K562 (cell line): ENCODE results near the gene MT1M. TPM values are rescaled to one million over a fixed set of nuclear protein-coding genes. Genes with fewer than 3 reads are reported as not detected.

Source experiments
- ATAC-seq: fragments of 200-7000 bp; cut with Tn5 transposase; 3 replicates; pipeline ENCODE4 v1.9.1; 2020; ENCODE audit warnings: moderate library complexity
- BruUV-seq: library from RNA; stranded (reverse); fragments of 400-500 nt; replicated peaks from 2 replicates; lab custom pipeline; 2021; lab: Mats Ljungman, UMichigan
- CTCF ChIA-PET: fragments of 300-600 bp; formaldehyde crosslinking; extraction: SDS; loops from one replicate; lab custom pipeline; 2021; ENCODE audit warnings: low intra/inter-chr PET ratio; lab: Yijun Ruan, JAX
- POLR2A ChIA-PET: fragments of 300-600, 350-650 bp; sonication (Branson Sonifier 250); formaldehyde crosslinking; extraction: SDS; loops from one replicate; lab custom pipeline; 2021; ENCODE audit warnings: antibody characterized with exemption, inconsistent platforms; lab: Yijun Ruan, JAX
- DNase-seq, 4 experiments: peaks; one replicate each; pipeline versions ENCODE4 v3.0.0 to v3.0.0-alpha.2; 2011 to 2018; ENCODE audit warnings: low spot score in 3 of 4, mixed read lengths in 3 of 4; ENCODE audit errors: extremely low read depth in 1 of 4
- FAIRE-seq: peaks from 2 replicates; lab custom pipeline; 2011; peaks lifted over from hg19 to GRCh38; lab: Jason Lieb, UNC
- H2AFZ ChIP-seq: 2 replicates; pipeline ENCODE4 v1.6.0; 2011; ENCODE audit warnings: low read depth, low read length, control low read depth, inconsistent platforms
- H3K27ac ChIP-seq: fragments of 200-600 bp; 3 replicates; pipeline ENCODE4 v1.8.0; 2011; ENCODE audit warnings: low read depth, mild to moderate bottlenecking, control low read depth, inconsistent platforms, low read length, moderate library complexity, mixed read lengths; ENCODE audit errors: extremely low read depth
- H3K27me3 ChIP-seq, 2 experiments: fragments of 300-600 bp in 1 of 2; 2 replicates in 1 of 2; 3 replicates in 1 of 2; pipeline versions ENCODE4 v1.6.0 to v1.8.0; 2011; ENCODE audit warnings: inconsistent platforms in 2 of 2, low read length in 2 of 2, mild to moderate bottlenecking in 1 of 2, mixed read lengths in 1 of 2, moderate library complexity in 1 of 2; ENCODE audit not compliant: control insufficient read depth in 2 of 2, insufficient read depth in 2 of 2
- H3K36me3 ChIP-seq: fragments of 300-600 bp; 3 replicates; pipeline ENCODE4 v1.8.0; 2011; ENCODE audit warnings: mild to moderate bottlenecking, low read length, inconsistent platforms; ENCODE audit not compliant: control insufficient read depth, insufficient read depth
- H3K4me1 ChIP-seq, 2 experiments: fragments of 200-600 bp in 1 of 2; replicated peaks in 1 of 2; 2 replicates in 1 of 2; 3 replicates in 1 of 2; pipeline versions ENCODE4 v1.5.1 to v1.8.0; 2011; ENCODE audit warnings: inconsistent platforms in 2 of 2, low read length in 2 of 2, mild to moderate bottlenecking in 1 of 2, mixed read lengths in 1 of 2, moderate library complexity in 1 of 2; ENCODE audit not compliant: control insufficient read depth in 2 of 2, insufficient read depth in 2 of 2
- H3K4me2 ChIP-seq: 2 replicates; pipeline ENCODE4 v1.6.1; 2011; ENCODE audit warnings: low read length, control low read depth, inconsistent platforms, mixed read lengths; ENCODE audit not compliant: insufficient read depth
- H3K4me3 ChIP-seq: fragments of 200-600 bp; sonication (generic), shearing (Covaris generic); 2 replicates; pipeline ENCODE4 v1.5.1; 2016; ENCODE audit warnings: control low read depth, inconsistent platforms
- H3K79me2 ChIP-seq: fragments of 200-600 bp; 3 replicates; pipeline ENCODE4 v1.8.0; 2011; ENCODE audit warnings: low read length, inconsistent platforms; ENCODE audit not compliant: control insufficient read depth, insufficient read depth
- H3K9ac ChIP-seq, 2 experiments: 2 replicates each; pipeline versions ENCODE4 v1.6.0 to v1.6.1; 2011; ENCODE audit warnings: low read depth in 2 of 2, low read length in 2 of 2, control low read depth in 1 of 2, inconsistent platforms in 1 of 2, mild to moderate bottlenecking in 1 of 2, mixed read lengths in 1 of 2; ENCODE audit not compliant: insufficient read depth in 1 of 2
- H3K9me1 ChIP-seq: one replicate; pipeline ENCODE4 v1.6.0; 2011; ENCODE audit warnings: inconsistent platforms, mild to moderate bottlenecking, low read length, moderate library complexity; ENCODE audit not compliant: control insufficient read depth, insufficient read depth
- H3K9me3 ChIP-seq: replicated peaks from 2 replicates; pipeline ENCODE4 v1.5.1; 2011; ENCODE audit warnings: low read depth, low read length, inconsistent platforms; ENCODE audit not compliant: control insufficient read depth, insufficient read depth
- H4K20me1 ChIP-seq: replicated peaks from 2 replicates; pipeline ENCODE4 v1.6.1; 2011; ENCODE audit warnings: low read length, inconsistent platforms, mixed read lengths; ENCODE audit not compliant: control insufficient read depth, insufficient read depth
- DDX20 ChIP-seq: fragments of 450-650 bp; IDR thresholded peaks from 2 replicates; pipeline ENCODE4 v1.6.1; 2016; ENCODE audit warnings: missing genetic modification characterization, low read depth, mild to moderate bottlenecking, missing compliant biosample characterization, moderate library complexity
- DIDO1 ChIP-seq: fragments of 450-650 bp; IDR thresholded peaks from 2 replicates; pipeline ENCODE4 v1.6.1; 2016; ENCODE audit warnings: low read depth, missing biosample characterization, missing genetic modification characterization
- HCFC1 ChIP-seq: IDR thresholded peaks from 2 replicates; pipeline ENCODE4 v1.6.1; 2012; ENCODE audit warnings: low read depth, low read length, improper control_type of control experiment
- KLF10 ChIP-seq: fragments of 250-450 bp; sonication (Bioruptor Pico); IDR thresholded peaks from 2 replicates; pipeline ENCODE4 v1.6.1; 2021; ENCODE audit warnings: matching md5 sums
- NCOA2 ChIP-seq, 2 experiments: fragments of 450-650 bp; IDR thresholded peaks; 2 replicates each; pipeline ENCODE4 v1.6.1; 2018; ENCODE audit warnings: mild to moderate bottlenecking in 2 of 2, moderate library complexity in 1 of 2; ENCODE audit not compliant: partially characterized antibody in 2 of 2
- RBM34 ChIP-seq: fragments of 200-400 bp; formaldehyde crosslinking; IDR thresholded peaks from 2 replicates; pipeline ENCODE4 v1.6.1; 2018; ENCODE audit warnings: low read length, borderline replicate concordance; ENCODE audit not compliant: insufficient read depth
- REST ChIP-seq, 2 experiments: fragments of 450-650 bp; formaldehyde crosslinking in 1 of 2; IDR thresholded peaks; 2 replicates each; pipeline versions ENCODE4 v1.4.0 to v1.6.1; 2014 to 2020; ENCODE audit warnings: mild to moderate bottlenecking in 2 of 2, borderline replicate concordance in 1 of 2, low read depth in 1 of 2
- SMARCB1 ChIP-seq: IDR thresholded peaks from 2 replicates; pipeline ENCODE4 v1.6.1; 2011; ENCODE audit warnings: improper control_type of control experiment, low read depth; ENCODE audit not compliant: insufficient read length
- TRIM28 ChIP-seq: fragments of 450-650 bp; IDR thresholded peaks from 2 replicates; pipeline ENCODE4 v1.6.1; 2017
- ZNF140 ChIP-seq: fragments of 250-450 bp; sonication (Bioruptor Pico); IDR thresholded peaks from 2 replicates; pipeline ENCODE4 v1.8.0; 2021; ENCODE audit warnings: moderate library complexity, mild to moderate bottlenecking, inconsistent platforms
- ZNF146 ChIP-seq: IDR thresholded peaks from one replicate; pipeline ENCODE4 v1.6.1; 2018; ENCODE audit warnings: missing compliant biosample characterization; ENCODE audit not compliant: unreplicated experiment
- ZNF165 ChIP-seq: fragments of 250-450 bp; sonication (Bioruptor Pico); IDR thresholded peaks from 2 replicates; pipeline ENCODE4 v1.4.0; 2020; ENCODE audit warnings: borderline replicate concordance
- ZNF263 ChIP-seq: sonication (generic); formaldehyde crosslinking; IDR thresholded peaks from 2 replicates; pipeline ENCODE4 v1.8.0; 2022; ENCODE audit warnings: mild to moderate bottlenecking, missing genetic modification reagents, borderline replicate concordance
- ZNF696 ChIP-seq: fragments of 250-450 bp; sonication (Bioruptor Pico); conservative IDR thresholded peaks from 2 replicates; pipeline ENCODE4 v1.4.0; 2020; ENCODE audit warnings: mild to moderate bottlenecking, moderate library complexity
- WGBS: fragments of 100-300 bp; shearing (Covaris generic); methylation state at CpG from one replicate; pipeline ENCODE4 v1.1.6; 2016; ENCODE audit warnings: low coverage, mixed read lengths; ENCODE audit not compliant: insufficient coverage; ENCODE audit errors: missing lambda C conversion rate; 5-methylcytosine and 5-hydroxymethylcytosine counted together
- in situ Hi-C: fragments of 300-500 bp; cut with MboI; formaldehyde crosslinking; loops from 4 replicates; pipeline ENCODE4 v1.15.0; 2018; ENCODE audit warnings: inconsistent platforms, mixed read lengths
- intact Hi-C: fragments of 100-400 bp; cut with micrococcal nuclease; formaldehyde crosslinking; loops from 2 replicates; pipeline ENCODE4 v1.14.2; 2022
- polyA plus RNA-seq, 8 experiments: library from polyadenylated mRNA; depleted of rRNA in 4 of 8; stranded (reverse) in 5 of 8; unstranded in 3 of 8; fragments of >200 nt; fragmentation: Nextera tagmentation in 2 of 8; fragmentation: Illumina TruSeq in 1 of 8; extraction: Ambion mirVana in 2 of 8; extraction: Trizol in 1 of 8; gene quantifications; 2 replicates each; pipeline versions ENCODE4 v1.2.1 to v1.2.3, GENCODE V29; 2011 to 2014; ENCODE audit warnings: inconsistent platforms in 1 of 8, missing spikeins in 1 of 8
- total RNA-seq, 7 experiments: library from RNA; depleted of rRNA in 6 of 7; stranded (reverse); fragments of >200 nt in 6 of 7; fragmentation: Illumina TruSeq in 2 of 7; extraction: Trizol in 2 of 7; gene quantifications; 2 replicates each; pipeline versions ENCODE4 v1.2.1 to v1.2.3, GENCODE V29; 2011 to 2021; ENCODE audit warnings: low replicate concordance in 1 of 7

MT1M gene
- total and polyA plus RNA-seq, 9 of the 15 experiments (the other 6 are each of a cell fraction or from before 2014, with no cell fraction given) = not detected

GRCh38 chr16:56640076-56640475 lies 7.6 kb downstream of the MT1M start:
- ChIA-PET POLR2A (interaction anchor here (0.6 to 1.1 kb wide), 2 partner anchors 10 to 1423 kb away, joined by 3 to 4 read pairs; no protein-coding TSS in a partner anchor), CTCF (no interaction called here)
- Histone ChIP-seq H3K9ac (no peak overlapping the region), H4K20me1 (0 out of 2 replicates have a peak, but pooled peaks cover 4% of the 10 kb centered on the region), H3K4me1 (peaks cover 3 to 22% of the 10 kb centered on the region in 2 experiments; a peak in 3 of 5 replicates), H2AFZ (no peak overlapping the region), H3K4me2 (no peak overlapping the region), H3K36me3 (no peaks in the 10 kb centered on the region), H3K9me3 (no peaks in the 10 kb centered on the region), H3K9me1 (no peaks in the 10 kb centered on the region), H3K27me3 (peaks cover 28 to 70% of the 10 kb centered on the region in 2 experiments), H3K4me3 (no peak overlapping the region), H3K27ac (no peak overlapping the region), H3K79me2 (no peaks in the 10 kb centered on the region)
- in situ Hi-C loops (no loop called here), intact Hi-C loops (no loop called here)
- no peak for DNase-seq
- ATAC-seq = no peak
- BruUV-seq = no TSS peak
- TF ChIP-seq ZNF165 (CRISPR knock-in tag) (no peak), ZNF696 (CRISPR knock-in tag) (no peak), DIDO1 (no peak), KLF10 (CRISPR knock-in tag) (no peak), HCFC1 (no peak), NCOA2 (IDR thresholded peaks at IDR 0.05; ENCODE audit: partially characterized antibody in 2 of 2) (no peak), ZNF140 (CRISPR knock-in tag) (no peak), RBM34 (no peak), SMARCB1 (no peak), REST (IDR thresholded peaks at IDR 0.05; ENCODE audit: borderline replicate concordance) (no peak), REST (CRISPR knock-in tag; IDR thresholded peaks at IDR 0.05; ENCODE audit: low read depth) (no peak), ZNF263 (CRISPR knock-in tag) (no peak), ZNF146 (CRISPR knock-in tag) (no peak), TRIM28 (no peak), DDX20 (tag) (no peak)
- 0% methylated on average over 1 of the region's 1 CpG for WGBS
- no peak for FAIRE-seq
